Stimulated activated CD4-positive, alpha-beta T cell treated with anti-CD3 and anti-CD28 coated beads, Interleukin-2, amount 100 ng/mL, for 24 hours (primary cell): ENCODE data around the gene NAT9.

Experiments used
- DNase-seq, 2 donors: peaks; one replicate each; pipeline ENCODE4 v3.0.0-alpha.2; 2020

NAT9 gene

GRCh38 chr17:74804683-74805082 lies 28.5 kb upstream of the NAT9 start:
- no peak for DNase-seq

- no peak for DNase-seq
Observed at GRCh38 chr17:74803971-74804370, 27.8 kb upstream of the NAT9 start.

GRCh38 chr17:74803388-74803930 lies 27.3 kb upstream of the NAT9 start:
- no peak for DNase-seq

GRCh38 chr17:74801896-74802295 lies 25.8 kb upstream of the NAT9 start:
- DNase-seq = no peak

GRCh38 chr17:74800531-74800930 lies 24.4 kb upstream of the NAT9 start:
- DNase-seq = no peak

- DNase-seq = no peak
Observed at GRCh38 chr17:74799097-74799496, 23.0 kb upstream of the NAT9 start.

- DNase-seq = no peak
Observed at GRCh38 chr17:74798239-74798707, 22.1 kb upstream of the NAT9 start.

GRCh38 chr17:74797824-74798223 lies 21.7 kb upstream of the NAT9 start:
- no peak for DNase-seq

- no peak for DNase-seq
Observed at GRCh38 chr17:74796866-74797265, 20.7 kb upstream of the NAT9 start.

- no peak for DNase-seq
Observed at GRCh38 chr17:74796211-74796610, 20.1 kb upstream of the NAT9 start.

- no peak for DNase-seq
Observed at GRCh38 chr17:74795327-74796020, 19.3 kb upstream of the NAT9 start.

GRCh38 chr17:74792586-74793105 lies 16.5 kb upstream of the NAT9 start:
- no peak for DNase-seq

GRCh38 chr17:74790161-74791058 lies 14.3 kb upstream of the NAT9 start:
- no peak for DNase-seq

- no peak for DNase-seq
Observed at GRCh38 chr17:74786431-74787055, 10.4 kb upstream of the NAT9 start.

- DNase-seq = no peak
Observed at GRCh38 chr17:74785981-74786360, 9.8 kb upstream of the NAT9 start.

GRCh38 chr17:74785096-74785980 lies 9.2 kb upstream of the NAT9 start:
- peak in 1 of 2 donors; percentile 41 for DNase-seq

GRCh38 chr17:74784125-74784810 lies 8.1 kb upstream of the NAT9 start:
- no peak for DNase-seq

- DNase-seq = no peak
Observed at GRCh38 chr17:74782571-74782970, 6.4 kb upstream of the NAT9 start.

GRCh38 chr17:74780443-74781238 lies 4.5 kb upstream of the NAT9 start:
- no peak for DNase-seq

GRCh38 chr17:74779948-74780400 lies 3.8 kb upstream of the NAT9 start:
- peak; percentile 59 to 61 for DNase-seq
